ENCODE results near the gene RHOBTB1.
"Not testable (repeated sequence)": the region's sequence is repeated elsewhere in the genome, so short reads cannot be mapped to it uniquely, and the experiment has no call there.

Gene RHOBTB1

DNA sequence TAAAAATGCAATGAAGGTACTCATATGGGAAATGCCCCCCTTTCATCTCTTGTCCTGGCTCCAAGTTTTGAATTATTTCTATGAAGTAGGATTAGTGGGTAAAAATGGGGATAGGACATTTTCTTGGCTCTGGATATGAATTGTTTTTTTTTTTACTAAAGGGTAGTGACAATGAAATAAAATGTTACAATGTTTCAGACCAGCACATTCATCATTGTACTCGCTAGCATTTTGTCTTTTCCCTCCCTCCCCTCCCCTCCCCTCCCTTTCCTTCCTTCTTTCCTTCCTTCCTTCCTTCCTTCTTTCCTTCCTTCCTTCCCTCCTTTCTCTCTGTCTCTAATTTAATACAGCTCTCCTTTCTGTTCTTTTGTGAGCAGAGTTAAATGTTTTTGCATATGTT, 101.3 kb downstream of the RHOBTB1 start:
- TF ChIP-seq, protein P1, sequence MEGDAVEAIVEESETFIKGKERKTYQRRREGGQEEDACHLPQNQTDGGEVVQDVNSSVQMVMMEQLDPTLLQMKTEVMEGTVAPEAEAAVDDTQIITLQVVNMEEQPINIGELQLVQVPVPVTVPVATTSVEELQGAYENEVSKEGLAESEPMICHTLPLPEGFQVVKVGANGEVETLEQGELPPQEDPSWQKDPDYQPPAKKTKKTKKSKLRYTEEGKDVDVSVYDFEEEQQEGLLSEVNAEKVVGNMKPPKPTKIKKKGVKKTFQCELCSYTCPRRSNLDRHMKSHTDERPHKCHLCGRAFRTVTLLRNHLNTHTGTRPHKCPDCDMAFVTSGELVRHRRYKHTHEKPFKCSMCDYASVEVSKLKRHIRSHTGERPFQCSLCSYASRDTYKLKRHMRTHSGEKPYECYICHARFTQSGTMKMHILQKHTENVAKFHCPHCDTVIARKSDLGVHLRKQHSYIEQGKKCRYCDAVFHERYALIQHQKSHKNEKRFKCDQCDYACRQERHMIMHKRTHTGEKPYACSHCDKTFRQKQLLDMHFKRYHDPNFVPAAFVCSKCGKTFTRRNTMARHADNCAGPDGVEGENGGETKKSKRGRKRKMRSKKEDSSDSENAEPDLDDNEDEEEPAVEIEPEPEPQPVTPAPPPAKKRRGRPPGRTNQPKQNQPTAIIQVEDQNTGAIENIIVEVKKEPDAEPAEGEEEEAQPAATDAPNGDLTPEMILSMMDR (IDR thresholded peaks at IDR 0.05; ENCODE audit: low read depth, low read length), result no peak
- H3K4me3 ChIP-seq (ENCODE audit: low read depth, low read length), result no peak overlapping the region

DNA sequence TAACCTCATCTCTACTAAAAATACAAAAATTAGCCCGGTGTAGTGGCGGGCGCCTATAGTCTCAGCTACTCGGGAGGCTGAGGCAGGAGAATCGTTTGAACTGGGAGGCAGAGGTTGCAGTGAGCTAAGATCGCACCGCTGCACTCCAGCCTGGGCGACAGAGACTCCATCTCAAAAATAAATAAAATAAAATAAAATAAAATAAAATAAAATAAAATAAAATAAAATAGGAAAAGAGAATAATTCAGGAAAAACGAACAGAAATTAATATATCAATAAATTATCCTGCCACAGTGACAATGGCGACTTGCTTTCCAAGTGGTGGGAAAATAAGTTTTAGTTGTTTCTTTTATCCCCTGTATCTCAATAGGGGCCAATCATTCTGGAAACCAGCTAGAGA, 102.8 kb downstream of the RHOBTB1 start:
- H3K4me3 ChIP-seq (ENCODE audit: low read depth, low read length), result not testable (repeated sequence)

DNA sequence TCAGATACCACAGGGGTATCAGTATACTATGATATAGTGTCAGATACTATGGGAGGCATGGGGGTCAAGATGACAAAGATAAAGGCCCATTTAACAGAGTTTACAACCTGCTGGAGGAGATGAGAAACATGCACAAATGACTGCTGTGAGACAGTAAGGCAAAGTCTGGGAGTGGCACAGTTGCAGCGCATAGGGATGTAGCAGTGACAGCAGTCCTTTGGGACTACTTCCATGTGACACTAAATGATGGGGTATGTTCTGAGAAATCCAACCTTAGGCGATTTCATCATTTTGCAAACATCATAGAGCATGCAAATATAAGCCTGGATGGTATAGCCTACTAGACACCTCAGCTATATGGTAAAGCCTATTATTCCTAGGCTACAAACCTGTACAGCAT, 108.9 kb downstream of the RHOBTB1 start:
- no peak overlapping the region for H3K4me3 ChIP-seq (ENCODE audit: low read depth, low read length)
- TF ChIP-seq, protein P1 (IDR thresholded peaks at IDR 0.05; ENCODE audit: low read depth, low read length), result no peak

DNA sequence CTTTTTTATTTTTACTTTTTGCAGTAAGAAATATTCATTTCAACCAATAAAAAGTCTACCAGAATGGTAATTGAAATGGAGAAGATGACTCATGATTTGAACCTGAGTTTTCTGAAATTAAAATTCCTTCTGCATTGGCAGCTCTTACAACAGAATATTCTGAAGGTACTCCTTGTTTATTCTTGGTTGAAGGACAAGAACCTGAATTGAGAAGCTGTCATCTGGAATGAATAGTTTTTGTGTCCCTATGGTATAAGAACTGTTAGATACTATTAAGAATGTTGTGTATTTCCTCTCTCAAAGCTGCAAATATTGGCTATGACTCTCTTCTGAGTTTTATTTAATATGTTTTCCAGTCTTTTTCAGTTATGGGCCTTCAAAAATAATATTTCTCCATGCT, 109.6 kb downstream of the RHOBTB1 start:
- TF ChIP-seq, protein P1 (IDR thresholded peaks at IDR 0.05; ENCODE audit: low read depth, low read length), result no peak
- H3K4me3 ChIP-seq (ENCODE audit: low read depth, low read length), result no peak overlapping the region

DNA sequence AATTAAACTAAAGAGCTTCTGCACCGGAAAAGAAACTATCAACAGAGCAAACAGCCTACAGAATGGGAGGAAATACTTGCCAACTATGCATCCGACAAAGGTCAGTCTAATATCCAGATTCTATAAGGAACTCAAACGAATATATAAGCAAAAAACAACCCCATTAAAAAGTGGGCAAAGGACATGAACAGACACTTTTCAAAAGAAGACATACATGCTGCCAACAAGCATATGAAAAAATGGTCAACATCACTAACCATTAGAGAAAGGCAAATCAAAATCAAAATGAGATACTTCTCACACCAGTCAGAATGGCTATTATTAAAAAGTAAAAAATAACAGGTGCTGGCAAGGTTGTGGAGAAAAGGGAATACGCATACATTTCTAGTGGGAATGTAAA, 111.8 kb downstream of the RHOBTB1 start:
- not testable (repeated sequence) for H3K4me3 ChIP-seq (ENCODE audit: low read depth, low read length)

DNA sequence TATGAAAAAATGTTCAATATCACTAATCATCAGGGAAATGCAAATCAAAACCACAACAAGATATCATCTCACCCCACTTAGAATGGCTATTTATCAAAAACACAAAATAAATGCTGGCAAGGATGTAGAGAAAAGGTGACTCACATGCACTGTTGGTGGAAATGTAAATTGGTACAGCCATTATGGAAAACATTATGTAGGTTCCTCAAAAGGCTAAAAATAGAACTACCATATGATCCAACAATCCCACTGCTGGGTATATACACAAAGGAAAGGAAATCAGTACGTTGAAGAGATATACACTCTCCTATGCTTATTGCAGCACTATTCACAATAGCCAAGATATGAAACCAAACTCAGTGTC, 115.5 kb downstream of the RHOBTB1 start:
- TF ChIP-seq, protein P1 (IDR thresholded peaks at IDR 0.05; ENCODE audit: low read depth, low read length), result no peak
- no peak overlapping the region for H3K4me3 ChIP-seq (ENCODE audit: low read depth, low read length)

DNA sequence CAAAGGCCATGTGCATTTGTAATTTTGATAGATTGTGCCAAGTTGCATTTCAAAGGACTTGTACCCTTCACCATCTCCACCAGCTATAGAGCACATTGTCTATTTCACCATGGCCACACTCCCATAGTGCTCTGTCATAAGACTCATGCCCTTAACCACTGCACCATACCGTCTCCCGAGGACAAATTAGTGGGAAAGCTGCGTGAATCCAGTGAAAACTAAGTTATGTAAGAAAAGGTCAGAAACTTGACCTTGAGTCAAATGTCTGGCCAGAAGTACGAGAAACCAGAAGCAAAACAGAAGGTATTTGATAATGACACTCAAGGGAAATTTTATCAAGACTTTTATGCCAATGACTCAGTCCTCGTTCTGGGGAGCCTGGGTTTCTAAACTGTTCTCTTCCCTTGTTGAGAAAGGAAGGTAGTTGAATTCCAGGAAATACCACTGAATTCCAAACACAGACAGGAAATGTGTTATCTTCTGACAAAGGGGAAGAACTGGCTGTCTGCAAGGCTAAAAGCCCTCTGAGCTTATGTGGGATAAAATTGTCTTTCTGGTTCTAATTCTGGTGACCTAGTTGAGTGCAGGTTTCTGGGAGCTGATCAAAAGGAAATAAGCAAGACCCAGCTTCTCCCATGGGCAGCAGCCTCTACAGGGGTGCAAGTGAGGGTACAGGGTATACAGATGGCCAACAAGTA, 116.0 kb downstream of the RHOBTB1 start:
- TF ChIP-seq, protein P1 (IDR thresholded peaks at IDR 0.05; ENCODE audit: low read depth, low read length), result no peak

DNA sequence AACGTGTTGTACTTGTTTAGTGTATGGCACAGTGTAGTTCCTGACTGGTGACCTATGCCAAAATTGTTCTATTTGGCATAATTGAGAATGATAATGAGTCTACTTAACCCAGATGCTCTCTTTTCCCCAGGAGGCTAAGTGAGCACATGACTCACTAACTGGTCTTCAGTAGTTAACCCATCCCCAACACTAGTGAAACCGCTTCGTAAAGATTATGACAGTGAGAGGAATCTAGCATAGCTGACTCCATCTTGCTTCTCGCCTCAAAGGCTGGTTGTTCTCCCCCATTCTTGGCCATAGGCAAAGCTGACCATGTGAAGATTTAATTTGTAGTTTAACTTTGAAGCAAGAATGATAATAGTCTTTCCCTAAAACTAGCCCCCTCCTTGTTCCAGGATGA, 118.5 kb downstream of the RHOBTB1 start:
- no peak overlapping the region for H3K4me3 ChIP-seq (ENCODE audit: low read depth, low read length)
- TF ChIP-seq, protein P1 (IDR thresholded peaks at IDR 0.05; ENCODE audit: low read depth, low read length), result no peak

More for the DNA sequence above, 116.0 kb downstream of the RHOBTB1 start:
- H3K4me3 ChIP-seq (ENCODE audit: low read depth, low read length), result no peak overlapping the region
